Inferior parietal cortex (tissue), 1 donor: ENCODE measurements around the gene IL17C.

ENCODE experiments used
- DNase-seq: peaks from one replicate; pipeline ENCODE4 v3.0.0-alpha.2; 2016; ENCODE audit errors: extremely low spot score

IL17C gene

GRCh38 chr16:88684569-88685155 is 46.3 kb downstream of the IL17C start:
- no peak for DNase-seq

GRCh38 chr16:88685156-88686061 is 47.0 kb downstream of the IL17C start:
- no peak for DNase-seq

GRCh38 chr16:88686062-88686438 is 47.7 kb downstream of the IL17C start:
- no peak for DNase-seq

GRCh38 chr16:88686439-88687253 is 48.3 kb downstream of the IL17C start, which contains the start of gene SNAI3:
Gene SNAI3 (minus strand): TSS chr16:88686507. CDS start chr16:88686406, 101 bp downstream.
- DNase-seq, result no peak

- DNase-seq, result no peak
These were observed 48.8 kb downstream of the IL17C start for GRCh38 chr16:88687254-88687576.

GRCh38 chr16:88687676-88688012 is 49.3 kb downstream of the IL17C start:
- DNase-seq, result no peak

GRCh38 chr16:88688013-88688778 is 49.8 kb downstream of the IL17C start:
- no peak for DNase-seq
